Trophoblast cell (in vitro differentiated cells and primary cell): ENCODE data around the gene BIVM.

Experiments
- DNase-seq, 2 donors: peaks; one replicate each; pipeline ENCODE4 v3.0.0-alpha.2; 2016
- H2AFZ ChIP-seq: 2 replicates; pipeline ENCODE4 v1.6.1; 2013; ENCODE audit warnings: low read length, moderate library complexity, mild to moderate bottlenecking; ENCODE audit not compliant: insufficient read depth, poor library complexity
- H2AK5ac ChIP-seq: 2 replicates; pipeline ENCODE4 v1.6.1; 2013; ENCODE audit warnings: mild to moderate bottlenecking, low read length
- H2BK120ac ChIP-seq: 2 replicates; pipeline ENCODE4 v1.6.1; 2013; ENCODE audit warnings: low read length, mild to moderate bottlenecking, moderate library complexity; ENCODE audit not compliant: insufficient read depth, poor library complexity
- H2BK12ac ChIP-seq: 2 replicates; pipeline ENCODE4 v1.6.1; 2013; ENCODE audit warnings: mild to moderate bottlenecking, low read length, moderate library complexity
- H2BK5ac ChIP-seq: 2 replicates; pipeline ENCODE4 v1.6.1; 2013; ENCODE audit warnings: low read length, low read depth, moderate library complexity, mild to moderate bottlenecking; ENCODE audit not compliant: poor library complexity
- H3K14ac ChIP-seq: 2 replicates; pipeline ENCODE4 v1.6.1; 2013; ENCODE audit warnings: mild to moderate bottlenecking, low read length
- H3K18ac ChIP-seq: 2 replicates; pipeline ENCODE4 v1.6.1; 2013; ENCODE audit warnings: mild to moderate bottlenecking, low read length
- H3K23ac ChIP-seq: 2 replicates; pipeline ENCODE4 v1.6.1; 2013; ENCODE audit warnings: low read length
- H3K27ac ChIP-seq: 2 replicates; pipeline ENCODE4 v1.5.1; 2013; ENCODE audit warnings: low read depth, mild to moderate bottlenecking, inconsistent platforms, low read length, moderate library complexity
- H3K27me3 ChIP-seq: 2 replicates; pipeline ENCODE4 v1.6.1; 2013; ENCODE audit warnings: inconsistent platforms, mild to moderate bottlenecking, low read length, moderate library complexity; ENCODE audit not compliant: insufficient read depth
- H3K36me3 ChIP-seq, 2 experiments: 1 replicate in 1 of 2; 2 replicates in 1 of 2; pipeline ENCODE4 v1.6.1; 2013; ENCODE audit warnings: low read length in 2 of 2, mild to moderate bottlenecking in 2 of 2, moderate library complexity in 1 of 2; ENCODE audit not compliant: insufficient read depth in 2 of 2, control insufficient read depth in 1 of 2
- H3K4ac ChIP-seq: 2 replicates; pipeline ENCODE4 v1.6.1; 2013; ENCODE audit warnings: low read depth, mild to moderate bottlenecking, low read length, moderate library complexity
- H3K4me1 ChIP-seq, 2 experiments: 1 replicate in 1 of 2; 2 replicates in 1 of 2; pipeline ENCODE4 v1.6.1; 2013; ENCODE audit warnings: low read length in 2 of 2, mild to moderate bottlenecking in 2 of 2, moderate library complexity in 1 of 2; ENCODE audit not compliant: insufficient read depth in 2 of 2, control insufficient read depth in 1 of 2
- H3K4me2 ChIP-seq: 2 replicates; pipeline ENCODE4 v1.6.1; 2013; ENCODE audit warnings: inconsistent platforms, mild to moderate bottlenecking, low read length, moderate library complexity
- H3K4me3 ChIP-seq: 2 replicates; pipeline ENCODE4 v1.5.1; 2013; ENCODE audit warnings: mild to moderate bottlenecking, low read depth, low read length, inconsistent platforms
- H3K79me1 ChIP-seq: one replicate; pipeline ENCODE4 v1.6.1; 2013; ENCODE audit warnings: low read length
- H3K79me2 ChIP-seq: 2 replicates; pipeline ENCODE4 v1.6.1; 2013; ENCODE audit warnings: low read length, mild to moderate bottlenecking; ENCODE audit not compliant: control insufficient read depth, insufficient read depth, poor library complexity
- H3K9ac ChIP-seq: 2 replicates; pipeline ENCODE4 v1.6.1; 2013; ENCODE audit warnings: mild to moderate bottlenecking, low read length
- H3K9me3 ChIP-seq: 2 replicates; pipeline ENCODE4 v1.6.1; 2013; ENCODE audit warnings: low read depth, mild to moderate bottlenecking, control low read depth, inconsistent platforms, low read length; ENCODE audit not compliant: insufficient read depth
- H4K12ac ChIP-seq: 2 replicates; pipeline ENCODE4 v1.6.1; 2013; ENCODE audit warnings: low read depth, mild to moderate bottlenecking, low read length, moderate library complexity
- H4K8ac ChIP-seq: 2 replicates; pipeline ENCODE4 v1.6.1; 2013; ENCODE audit warnings: low read depth, mild to moderate bottlenecking, low read length, moderate library complexity
- H4K91ac ChIP-seq: one replicate; pipeline ENCODE4 v1.6.1; 2013; ENCODE audit warnings: low read depth, mild to moderate bottlenecking, low read length, moderate library complexity
- WGBS: extraction: QIAGEN DNeasy Blood & Tissue Kit; methylation state at CpG from one replicate; pipeline ENCODE4 v1.1.7; 2013; ENCODE audit warnings: missing lambda C conversion rate; ENCODE audit not compliant: insufficient read length, insufficient coverage; ENCODE audit errors: extremely low coverage; 5-methylcytosine and 5-hydroxymethylcytosine counted together

The BIVM gene

DNA sequence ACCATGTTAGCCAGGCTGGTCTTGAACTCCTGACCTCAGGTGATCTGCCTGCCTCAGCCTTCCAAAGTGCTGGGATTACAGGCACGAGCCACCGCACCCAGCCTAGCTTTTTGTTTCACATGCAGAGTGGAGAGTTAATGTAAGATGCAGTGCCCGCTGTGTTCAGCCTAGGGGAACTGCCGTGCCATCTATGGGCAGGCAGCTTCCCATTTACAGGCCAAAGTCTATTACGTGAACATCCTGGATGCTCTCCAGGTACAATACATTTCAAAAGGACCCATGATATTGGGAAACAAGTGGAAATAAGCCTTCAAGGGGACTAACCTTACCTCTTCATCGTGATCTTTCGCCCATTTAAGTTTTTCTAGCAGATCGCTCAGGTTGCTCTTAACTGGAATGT is 10.2 kb upstream of the BIVM start:
- H3K4me3 ChIP-seq, result no peak overlapping the region
- WGBS, result no CpG with 5 or more reads among the region's 8 CpGs
- DNase-seq, result no peak

DNA sequence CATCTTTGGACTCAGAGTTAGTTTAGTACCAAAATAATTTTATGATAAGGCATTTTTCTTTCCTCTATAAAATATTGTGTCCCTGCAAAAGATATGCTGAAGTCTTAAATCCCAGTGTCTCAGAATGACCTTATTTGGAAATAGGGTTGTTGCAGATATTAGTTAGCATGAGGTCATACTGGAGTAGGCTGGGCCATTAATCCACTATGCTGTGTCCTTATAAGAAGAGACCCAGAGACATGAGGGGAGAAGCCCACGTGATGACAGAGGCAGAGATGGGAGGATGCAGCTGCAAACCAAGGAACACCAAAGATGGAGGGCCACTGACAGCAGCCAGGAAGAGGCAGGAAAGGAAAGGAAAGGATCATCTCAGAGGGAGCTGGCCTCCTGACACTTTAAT is 6.5 kb upstream of the BIVM start:
- WGBS, result no CpG with 5 or more reads among the region's 1 CpG
- H2BK5ac ChIP-seq, result no peak overlapping the region

More for the DNA sequence above, 10.2 kb upstream of the BIVM start:
- Histone ChIP-seq H3K36me3 (peaks cover 7 to 11% of the 10 kb centered on the region in 2 experiments), H3K18ac (no peak overlapping the region), H3K4me2 (no peak overlapping the region), H3K4me1 (no peaks in the 10 kb centered on the region), H2AK5ac (no peak overlapping the region), H3K14ac (no peak overlapping the region), H2BK5ac (no peak overlapping the region), H3K79me2 (no peaks in the 10 kb centered on the region), H4K8ac (no peak overlapping the region), H3K4ac (no peak overlapping the region), H3K23ac (no peak overlapping the region), H4K12ac (no peak overlapping the region), H2BK120ac (no peak overlapping the region), H3K27me3 (no peaks in the 10 kb centered on the region), H3K9ac (no peak overlapping the region), H3K79me1 (no peaks in the 10 kb centered on the region), H3K27ac (no peak overlapping the region), H2BK12ac (no peak overlapping the region), H3K9me3 (no peaks in the 10 kb centered on the region), H2AFZ (no peak overlapping the region), H4K91ac (no peak overlapping the region)

DNA sequence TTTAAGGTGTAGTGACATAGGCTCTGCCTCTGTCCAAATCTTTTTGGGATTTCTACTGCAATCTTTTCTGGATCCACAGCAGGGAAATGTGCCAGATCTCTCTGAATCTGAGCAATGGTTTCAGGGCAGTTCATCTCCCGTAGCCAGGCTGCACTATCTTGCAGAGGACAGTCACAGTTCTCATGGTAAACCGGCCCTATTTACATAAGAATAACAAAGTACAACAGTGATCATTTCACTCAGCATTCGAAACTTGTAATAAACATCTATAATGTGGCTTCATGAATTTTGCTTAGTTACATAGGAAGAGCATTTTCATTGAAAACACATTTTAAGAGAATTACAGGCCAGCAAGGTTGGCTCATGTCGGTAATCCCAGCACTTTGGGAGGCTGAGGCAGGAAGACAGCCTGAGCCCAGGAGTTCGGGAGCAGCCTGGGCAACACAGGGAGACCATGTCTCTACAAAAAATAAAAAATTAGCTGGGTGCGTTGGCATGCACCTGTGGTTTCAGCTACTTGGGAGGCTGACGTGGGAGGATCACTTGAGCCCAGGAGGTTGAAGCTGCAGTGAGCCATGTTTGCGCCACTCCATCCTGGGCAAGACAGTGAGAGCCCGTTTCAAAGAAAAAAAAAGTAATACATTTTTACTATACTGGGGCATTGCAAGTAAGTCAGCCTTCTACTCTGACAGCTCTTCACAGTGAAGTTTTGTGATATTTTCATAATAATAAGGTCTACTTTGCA is 5.1 kb upstream of the BIVM start:
- H3K14ac ChIP-seq, result no peak overlapping the region
- no peaks in the 10 kb centered on the region for H3K4me1 ChIP-seq
- no peaks in the 10 kb centered on the region for H3K27me3 ChIP-seq
- no peak overlapping the region for H3K4me3 ChIP-seq
- H3K36me3 ChIP-seq, result peaks cover 6 to 7% of the 10 kb centered on the region in 2 experiments
- no peak overlapping the region for H2BK5ac ChIP-seq
- H4K8ac ChIP-seq, result no peak overlapping the region
- H3K27ac ChIP-seq, result no peak overlapping the region
- no peak overlapping the region for H4K12ac ChIP-seq
- H3K79me2 ChIP-seq, result no peaks in the 10 kb centered on the region
- DNase-seq, result no peak
- no peak overlapping the region for H3K4ac ChIP-seq
- no peak overlapping the region for H2BK120ac ChIP-seq
- H2AK5ac ChIP-seq, result no peak overlapping the region
- WGBS, result no CpG with 5 or more reads among the region's 9 CpGs
- no peak overlapping the region for H3K9ac ChIP-seq
- no peak overlapping the region for H2BK12ac ChIP-seq
- H4K91ac ChIP-seq, result no peak overlapping the region
- H3K4me2 ChIP-seq, result no peak overlapping the region
- no peak overlapping the region for H3K23ac ChIP-seq
- no peak overlapping the region for H3K18ac ChIP-seq
- peaks cover 2% of the 10 kb centered on the region for H3K9me3 ChIP-seq
- H2AFZ ChIP-seq, result no peak overlapping the region
- H3K79me1 ChIP-seq, result no peaks in the 10 kb centered on the region

More for the DNA sequence above, 6.5 kb upstream of the BIVM start:
- no peak for DNase-seq
- Histone ChIP-seq H3K9ac (peak overlapping the region; percentile 57), H3K27me3 (no peaks in the 10 kb centered on the region), H3K27ac (no peak overlapping the region), H2AK5ac (no peak overlapping the region), H3K4me1 (no peaks in the 10 kb centered on the region), H2BK120ac (no peak overlapping the region), H4K91ac (no peak overlapping the region), H4K8ac (no peak overlapping the region), H3K36me3 (peaks cover 7 to 11% of the 10 kb centered on the region in 2 experiments), H3K4me2 (no peak overlapping the region), H3K14ac (no peak overlapping the region), H4K12ac (no peak overlapping the region), H3K4ac (no peak overlapping the region), H3K23ac (no peak overlapping the region), H3K79me1 (no peaks in the 10 kb centered on the region), H3K79me2 (no peaks in the 10 kb centered on the region), H3K4me3 (no peak overlapping the region), H2BK12ac (no peak overlapping the region), H2AFZ (no peak overlapping the region), H3K18ac (no peak overlapping the region), H3K9me3 (no peaks in the 10 kb centered on the region)

DNA sequence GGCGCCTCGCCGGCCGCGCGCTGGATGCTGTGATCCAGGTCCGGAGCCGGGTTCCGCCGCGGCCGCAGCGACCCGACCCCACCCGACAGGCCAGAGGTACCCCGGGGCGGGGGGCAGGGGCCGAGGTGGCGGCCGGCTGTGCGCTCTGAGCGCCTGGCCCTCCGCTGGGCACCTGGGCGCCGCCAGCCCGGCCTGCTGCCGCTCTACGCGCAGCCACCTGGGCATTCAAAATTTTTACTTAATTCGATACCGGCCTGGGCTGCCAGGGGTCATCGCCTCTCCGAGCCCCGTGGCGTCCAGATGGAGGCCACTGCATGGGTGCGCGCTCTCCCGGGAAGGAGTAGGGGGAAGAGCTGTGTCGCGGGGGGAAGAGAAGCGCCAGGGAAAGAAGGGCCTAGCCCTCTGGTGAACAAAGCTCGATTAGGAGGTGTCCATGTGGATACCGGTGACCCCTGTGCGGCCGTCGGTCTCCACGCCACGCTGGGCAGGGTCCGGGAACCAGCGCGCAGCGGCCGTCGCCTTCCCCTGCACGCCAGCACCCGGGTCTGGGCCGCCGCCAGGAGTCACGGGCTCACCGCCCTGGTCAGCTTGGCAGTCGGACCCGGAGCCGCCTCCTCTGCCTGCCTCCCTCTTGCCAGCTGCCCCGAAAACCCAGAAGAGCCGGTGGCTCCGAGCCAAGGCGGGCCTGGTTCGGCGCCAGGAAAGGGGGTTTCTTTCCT is 666 bp downstream of the BIVM start:
- H2BK12ac ChIP-seq, result no peak overlapping the region
- H3K36me3 ChIP-seq, result no peaks in the 10 kb centered on the region
- peak overlapping the region; percentile 90 for H4K12ac ChIP-seq
- H2BK5ac ChIP-seq, result no peak overlapping the region
- peak overlapping the region; percentile 55 for H3K9ac ChIP-seq
- H2AFZ ChIP-seq, result peak overlapping the region; percentile 95
- no peak overlapping the region for H3K27ac ChIP-seq
- H3K14ac ChIP-seq, result peak overlapping the region; percentile 73
- whole genome bisulfite sequencing, result no CpG with 5 or more reads among the region's 69 CpGs
- H2BK120ac ChIP-seq, result peak overlapping the region; percentile 47
- H3K79me1 ChIP-seq, result peaks cover 13% of the 10 kb centered on the region
- no peak overlapping the region for H2AK5ac ChIP-seq
- H4K91ac ChIP-seq, result peak overlapping the region; percentile 55
- DNase-seq, result peak in 1 of 2 donors; percentile 26
- H3K4me1 ChIP-seq, result peaks cover 0 to 3% of the 10 kb centered on the region in 2 experiments
- H3K4me3 ChIP-seq, result peak overlapping the region; percentile 81
- H3K9me3 ChIP-seq, result peaks cover 3% of the 10 kb centered on the region
- peak overlapping the region; percentile 89 for H4K8ac ChIP-seq
- peak overlapping the region; percentile 62 for H3K18ac ChIP-seq
- H3K79me2 ChIP-seq, result peaks cover 5% of the 10 kb centered on the region
- H3K27me3 ChIP-seq, result no peaks in the 10 kb centered on the region
- H3K23ac ChIP-seq, result no peak overlapping the region
- peak overlapping the region; percentile 51 for H3K4ac ChIP-seq
- H3K4me2 ChIP-seq, result peak overlapping the region; percentile 83
